Endodermal cell (in vitro differentiated cells): ENCODE results near the gene NUCB2. TPM values are rescaled to one million over a fixed set of nuclear protein-coding genes. Genes with fewer than 3 reads are reported as not detected.
"Not testable (repeated sequence)": the region's sequence is repeated elsewhere in the genome, so short reads cannot be mapped to it uniquely, and the experiment has no call there.

ENCODE experiments used
- DNase-seq: peaks from one replicate; pipeline ENCODE4 v3.0.0-alpha.2; 2017
- H3K27ac ChIP-seq: 2 replicates; pipeline ENCODE4 v1.5.1; 2013; ENCODE audit warnings: mild to moderate bottlenecking, low read depth, low read length, moderate library complexity
- H3K27me3 ChIP-seq: 2 replicates; pipeline ENCODE4 v1.6.1; 2013; ENCODE audit warnings: mild to moderate bottlenecking, low read length, moderate library complexity; ENCODE audit not compliant: insufficient read depth, control insufficient read depth, poor library complexity, severe bottlenecking
- H3K36me3 ChIP-seq: 2 replicates; pipeline ENCODE4 v1.7.0; 2013; ENCODE audit warnings: mild to moderate bottlenecking, low read length, moderate library complexity; ENCODE audit not compliant: control insufficient read depth, insufficient read depth
- H3K4me1 ChIP-seq: one replicate; pipeline ENCODE4 v1.7.0; 2013; ENCODE audit warnings: low read length; ENCODE audit not compliant: control insufficient read depth, insufficient read depth
- H3K4me3 ChIP-seq: 2 replicates; pipeline ENCODE4 v1.5.1; 2013; ENCODE audit warnings: mild to moderate bottlenecking, low read length, moderate library complexity
- H3K9ac ChIP-seq: 2 replicates; pipeline ENCODE4 v1.6.1; 2013; ENCODE audit warnings: mild to moderate bottlenecking, low read length, moderate library complexity; ENCODE audit not compliant: poor library complexity, severe bottlenecking; ENCODE audit errors: extremely low read depth
- H3K9me3 ChIP-seq: 2 replicates; pipeline ENCODE4 v1.6.1; 2013; ENCODE audit warnings: mild to moderate bottlenecking, low read length, moderate library complexity; ENCODE audit not compliant: control insufficient read depth
- H3K27ac Mint-ChIP-seq: 2 replicates; pipeline ENCODE4 v1.8.0; 2020; ENCODE audit warnings: mixed read lengths
- H3K27me3 Mint-ChIP-seq: 2 replicates; pipeline ENCODE4 v1.8.0; 2021; ENCODE audit warnings: mild to moderate bottlenecking, mixed read lengths; ENCODE audit not compliant: insufficient read depth
- H3K36me3 Mint-ChIP-seq: 2 replicates; pipeline ENCODE4 v1.8.0; 2020; ENCODE audit warnings: low read depth, mixed read lengths
- H3K4me1 Mint-ChIP-seq: 2 replicates; pipeline ENCODE4 v1.8.0; 2020; ENCODE audit warnings: mixed read lengths
- H3K4me3 Mint-ChIP-seq: 2 replicates; pipeline ENCODE4 v1.8.0; 2020; ENCODE audit warnings: mild to moderate bottlenecking, moderate library complexity, mixed read lengths
- H3K9me3 Mint-ChIP-seq: 2 replicates; pipeline ENCODE4 v1.8.0; 2020; ENCODE audit warnings: mild to moderate bottlenecking, mixed read lengths
- CTCF ChIP-seq: fragments of 200-600 bp; sonication (generic); conservative IDR thresholded peaks from 2 replicates; pipeline ENCODE4 v1.5.0; 2021; ENCODE audit warnings: antibody characterized with exemption, mild to moderate bottlenecking
- WGBS, 2 experiments: methylation state at CpG; one replicate each; pipeline versions ENCODE4 v1.1.5 to v1.1.7; 2013; ENCODE audit warnings: missing lambda C conversion rate in 2 of 2, mixed read lengths in 1 of 2; ENCODE audit not compliant: insufficient coverage in 1 of 2, insufficient read length in 1 of 2; 5-methylcytosine and 5-hydroxymethylcytosine counted together
- total RNA-seq, 2 donors: library from RNA; stranded (reverse); fragmentation: NEBNext Ultra II Directional in 1 of 2; extraction: Animal tissue kit (Norgen Biotek cat#: 25700) in 1 of 2; gene quantifications; 2 replicates in 1 of 2; 3 replicates in 1 of 2; pipeline ENCODE4 v1.2.1, GENCODE V29; 2021

Gene NUCB2
- total RNA-seq, 2 donors from 2014 or later: 52.4 to 64.6 TPM

GRCh38 chr11:17240780-17241179, 35.8 kb upstream of the NUCB2 start:
- no peak overlapping the region for H3K27ac ChIP-seq
- H3K27me3 ChIP-seq: no peaks in the 10 kb centered on the region
- no peak for DNase-seq
- TF ChIP-seq CTCF: no peak
- Mint-ChIP-seq H3K9me3 (no peaks in the 10 kb centered on the region), H3K36me3 (no peaks in the 10 kb centered on the region), H3K27me3 (no peaks in the 10 kb centered on the region), H3K27ac (no peak overlapping the region), H3K4me1 (no peaks in the 10 kb centered on the region), H3K4me3 (no peak overlapping the region)
- no peaks in the 10 kb centered on the region for H3K36me3 ChIP-seq
- H3K4me1 ChIP-seq: no peaks in the 10 kb centered on the region
- no peak overlapping the region for H3K4me3 ChIP-seq
- no peak overlapping the region for H3K9ac ChIP-seq
- H3K9me3 ChIP-seq: no peaks in the 10 kb centered on the region

GRCh38 chr11:17242954-17243353, 33.6 kb upstream of the NUCB2 start:
- not testable (repeated sequence) for H3K27me3 ChIP-seq, H3K36me3 ChIP-seq, H3K27ac ChIP-seq, H3K27ac Mint-ChIP-seq, H3K4me3 Mint-ChIP-seq, H3K4me1 ChIP-seq, H3K36me3 Mint-ChIP-seq, H3K4me1 Mint-ChIP-seq, H3K9me3 ChIP-seq, H3K9ac ChIP-seq, H3K4me3 ChIP-seq, H3K9me3 Mint-ChIP-seq, DNase-seq, H3K27me3 Mint-ChIP-seq
- WGBS, 2 experiments: 83 to 100% methylated on average over 2 of the region's 4 CpGs

GRCh38 chr11:17244046-17244445, 32.5 kb upstream of the NUCB2 start:
- Mint-ChIP-seq H3K4me3 (no peak overlapping the region), H3K9me3 (no peaks in the 10 kb centered on the region), H3K36me3 (no peaks in the 10 kb centered on the region), H3K4me1 (no peaks in the 10 kb centered on the region), H3K27me3 (no peaks in the 10 kb centered on the region), H3K27ac (no peak overlapping the region)
- no peak for DNase-seq
- Histone ChIP-seq H3K27me3 (no peaks in the 10 kb centered on the region), H3K36me3 (no peaks in the 10 kb centered on the region), H3K4me1 (no peaks in the 10 kb centered on the region), H3K9ac (no peak overlapping the region), H3K27ac (no peak overlapping the region), H3K9me3 (no peaks in the 10 kb centered on the region), H3K4me3 (no peak overlapping the region)
- WGBS, 2 experiments: 91 to 92% methylated on average over 1 of the region's 2 CpGs
- no peak for TF ChIP-seq CTCF

- no peak overlapping the region for H3K27ac Mint-ChIP-seq
- no peaks in the 10 kb centered on the region for H3K9me3 Mint-ChIP-seq
- no peaks in the 10 kb centered on the region for H3K27me3 Mint-ChIP-seq
- DNase-seq: no peak
- no peaks in the 10 kb centered on the region for H3K4me1 Mint-ChIP-seq
- no peak overlapping the region for H3K27ac ChIP-seq
- no peak overlapping the region for H3K4me3 ChIP-seq
- H3K27me3 ChIP-seq: no peaks in the 10 kb centered on the region
- no peaks in the 10 kb centered on the region for H3K4me1 ChIP-seq
- H3K4me3 Mint-ChIP-seq: no peak overlapping the region
- H3K36me3 Mint-ChIP-seq: no peaks in the 10 kb centered on the region
- TF ChIP-seq CTCF: no peak
- no peak overlapping the region for H3K9ac ChIP-seq
- H3K36me3 ChIP-seq: no peaks in the 10 kb centered on the region
- H3K9me3 ChIP-seq: no peaks in the 10 kb centered on the region
Observed at GRCh38 chr11:17250561-17251350, 25.8 kb upstream of the NUCB2 start.
